ENCODE measurements around the gene RBP5.

DNA sequence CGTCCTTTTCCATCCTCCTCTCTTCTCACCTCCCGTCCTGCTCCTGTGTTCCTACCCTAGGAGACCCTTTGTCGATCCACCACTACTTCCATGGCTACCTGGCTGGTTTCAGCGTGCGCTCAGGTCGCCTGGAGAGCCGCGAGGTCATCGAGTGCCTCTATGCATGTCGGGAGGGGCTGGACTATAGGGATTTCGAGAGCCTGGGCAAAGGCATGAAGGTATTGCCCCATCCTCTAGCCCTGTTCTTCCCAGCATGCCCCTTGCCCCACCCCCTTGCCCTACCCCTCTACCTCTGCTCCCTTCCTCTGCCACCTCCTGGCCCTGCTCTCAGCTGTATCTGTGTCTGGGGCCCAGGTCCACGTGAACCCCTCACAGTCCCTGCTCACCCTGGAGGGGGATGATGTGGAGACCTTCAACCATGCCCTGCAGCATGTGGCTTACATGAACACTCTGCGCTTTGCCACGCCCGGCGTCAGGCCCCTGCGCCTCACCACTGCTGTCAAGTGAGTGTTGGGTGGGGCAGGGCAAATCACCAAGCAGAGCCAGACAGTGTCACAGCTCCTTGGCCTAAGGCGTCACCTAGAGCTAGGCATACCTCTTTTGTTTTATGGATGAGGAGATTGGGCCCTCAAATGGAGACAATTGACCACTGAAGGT lies 14.2 kb upstream of the RBP5 start:
- TF ChIP-seq, protein P1, sequence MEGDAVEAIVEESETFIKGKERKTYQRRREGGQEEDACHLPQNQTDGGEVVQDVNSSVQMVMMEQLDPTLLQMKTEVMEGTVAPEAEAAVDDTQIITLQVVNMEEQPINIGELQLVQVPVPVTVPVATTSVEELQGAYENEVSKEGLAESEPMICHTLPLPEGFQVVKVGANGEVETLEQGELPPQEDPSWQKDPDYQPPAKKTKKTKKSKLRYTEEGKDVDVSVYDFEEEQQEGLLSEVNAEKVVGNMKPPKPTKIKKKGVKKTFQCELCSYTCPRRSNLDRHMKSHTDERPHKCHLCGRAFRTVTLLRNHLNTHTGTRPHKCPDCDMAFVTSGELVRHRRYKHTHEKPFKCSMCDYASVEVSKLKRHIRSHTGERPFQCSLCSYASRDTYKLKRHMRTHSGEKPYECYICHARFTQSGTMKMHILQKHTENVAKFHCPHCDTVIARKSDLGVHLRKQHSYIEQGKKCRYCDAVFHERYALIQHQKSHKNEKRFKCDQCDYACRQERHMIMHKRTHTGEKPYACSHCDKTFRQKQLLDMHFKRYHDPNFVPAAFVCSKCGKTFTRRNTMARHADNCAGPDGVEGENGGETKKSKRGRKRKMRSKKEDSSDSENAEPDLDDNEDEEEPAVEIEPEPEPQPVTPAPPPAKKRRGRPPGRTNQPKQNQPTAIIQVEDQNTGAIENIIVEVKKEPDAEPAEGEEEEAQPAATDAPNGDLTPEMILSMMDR (IDR thresholded peaks at IDR 0.05; ENCODE audit: low read depth, low read length), result no peak
- TF ChIP-seq EZH2phosphoT487 (IDR thresholded peaks at IDR 0.05; ENCODE audit: low read depth), result no peak
